ENCODE results near the gene C1QTNF5. TPM values are rescaled to one million over a fixed set of nuclear protein-coding genes. Genes with fewer than 3 reads are reported as not detected.
A peak's percentile ranks its signal among the peaks of the same experiment; 100 is the strongest.

The C1QTNF5 gene
- total RNA-seq (2014; rRNA removed; shearing (Covaris generic)) (not detected in 2 replicates), total RNA-seq (2022) (not detected in 2 replicates), Bru-seq, nascent RNA (not detected), BruChase-seq, experiment 1, labeled RNA remaining after a 6-hour chase (not detected), BruChase-seq, experiment 2, labeled RNA remaining after a 2-hour chase (not detected)
- long read RNA-seq = 0 reads

DNA sequence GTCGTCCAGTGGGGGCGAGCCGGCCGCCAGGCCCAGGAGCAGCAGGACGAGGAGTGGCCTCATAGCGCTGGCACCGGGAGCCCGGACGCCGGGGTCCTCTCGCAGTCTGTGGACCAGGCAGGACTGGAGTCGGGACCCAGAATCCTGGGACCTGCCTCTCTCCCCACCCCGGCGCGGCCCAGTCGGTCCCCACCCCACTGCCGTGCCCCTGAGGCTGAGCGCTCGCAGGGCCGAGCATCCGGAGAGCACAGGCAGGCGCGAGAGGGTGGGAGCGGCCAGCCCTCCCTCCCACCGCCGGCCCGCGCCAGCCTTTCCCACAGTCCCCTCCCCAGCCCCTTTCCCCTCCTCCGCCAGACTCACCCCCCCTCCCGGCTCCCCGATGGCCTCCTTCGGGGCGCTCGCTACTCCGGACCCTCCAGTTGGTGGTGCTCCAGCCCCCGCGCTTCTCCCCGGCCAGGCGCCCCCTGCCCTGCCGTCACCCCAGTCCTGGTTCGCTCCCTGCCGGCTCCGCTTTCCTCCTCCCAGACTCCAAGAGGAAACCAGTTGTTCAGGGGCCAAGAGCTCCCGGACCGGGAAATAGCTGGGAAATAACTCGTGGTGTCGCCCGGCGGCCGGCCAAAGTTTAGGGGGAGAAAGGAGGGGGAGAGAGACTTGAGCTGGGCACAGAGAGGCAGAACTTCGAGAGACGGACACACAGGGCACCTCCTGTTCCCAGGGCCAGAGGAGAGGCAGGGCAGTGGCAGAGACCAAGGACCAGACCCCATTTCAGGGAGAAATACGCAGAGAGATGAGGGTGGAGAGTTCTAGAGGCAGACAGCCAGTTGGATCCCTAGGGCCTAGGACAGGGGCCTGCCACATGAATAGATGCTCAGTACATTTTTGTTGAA, at the start of gene C1QTNF5:
Gene C1QTNF5 (minus strand): TSS at position 549 of the 887 bp plus-strand sequence. CDS start 486 bp downstream, at position 63.
- POLR2A ChIA-PET = interaction anchor here (0.6 to 0.8 kb wide), 2 partner anchors 27 to 63 kb away, joined by 3 to 4 read pairs; no protein-coding TSS in a partner anchor
- H3K27ac ChIP-seq (ENCODE audit: low read depth, low read length, poor library complexity, severe bottlenecking) = no peak within 1 kb of the TSS
- DNase-seq (ENCODE audit: low spot score) = no peak
- no peaks in the 10 kb centered on the region for H3K9me2 ChIP-seq (ENCODE audit: insufficient read depth, low read length)
- H3K4me2 ChIP-seq (ENCODE audit: low read length) = no peak within 1 kb of the TSS
- peaks cover 34% of the 10 kb centered on the region for H3K4me1 ChIP-seq (ENCODE audit: insufficient read depth, low read length, poor library complexity, severe bottlenecking)
- intact Hi-C loops (cut with micrococcal nuclease; ENCODE audit: unreplicated experiment) = no loop called here
- H3K9me3 ChIP-seq (ENCODE audit: low read length) = no peaks in the 10 kb centered on the region
- TF ChIP-seq EZH2phosphoT487 (IDR thresholded peaks at IDR 0.05; ENCODE audit: borderline replicate concordance, low read depth, low read length) = no peak
- TF ChIP-seq, protein P1, sequence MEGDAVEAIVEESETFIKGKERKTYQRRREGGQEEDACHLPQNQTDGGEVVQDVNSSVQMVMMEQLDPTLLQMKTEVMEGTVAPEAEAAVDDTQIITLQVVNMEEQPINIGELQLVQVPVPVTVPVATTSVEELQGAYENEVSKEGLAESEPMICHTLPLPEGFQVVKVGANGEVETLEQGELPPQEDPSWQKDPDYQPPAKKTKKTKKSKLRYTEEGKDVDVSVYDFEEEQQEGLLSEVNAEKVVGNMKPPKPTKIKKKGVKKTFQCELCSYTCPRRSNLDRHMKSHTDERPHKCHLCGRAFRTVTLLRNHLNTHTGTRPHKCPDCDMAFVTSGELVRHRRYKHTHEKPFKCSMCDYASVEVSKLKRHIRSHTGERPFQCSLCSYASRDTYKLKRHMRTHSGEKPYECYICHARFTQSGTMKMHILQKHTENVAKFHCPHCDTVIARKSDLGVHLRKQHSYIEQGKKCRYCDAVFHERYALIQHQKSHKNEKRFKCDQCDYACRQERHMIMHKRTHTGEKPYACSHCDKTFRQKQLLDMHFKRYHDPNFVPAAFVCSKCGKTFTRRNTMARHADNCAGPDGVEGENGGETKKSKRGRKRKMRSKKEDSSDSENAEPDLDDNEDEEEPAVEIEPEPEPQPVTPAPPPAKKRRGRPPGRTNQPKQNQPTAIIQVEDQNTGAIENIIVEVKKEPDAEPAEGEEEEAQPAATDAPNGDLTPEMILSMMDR (conservative IDR thresholded peaks at IDR 0.05; ENCODE audit: low read length) = no peak
- H3K36me3 ChIP-seq (ENCODE audit: insufficient read depth, low read length) = peaks cover 6% of the 10 kb centered on the region; the same call in 1 of the 2 replicates
- no peak within 1 kb of the TSS for H3K4me3 ChIP-seq (ENCODE audit: low read depth, low read length, poor library complexity, severe bottlenecking)
- BruUV-seq (replicated peaks) = no TSS peak
- H2AFZ ChIP-seq (ENCODE audit: low read length) = no peak within 1 kb of the TSS
- no peaks in the 10 kb centered on the region for H4K20me1 ChIP-seq (ENCODE audit: insufficient read depth, low read length)
- H3K79me2 ChIP-seq (ENCODE audit: insufficient read depth, low read depth, low read length) = no peaks in the 10 kb centered on the region; the same call in 1 of the 2 replicates
- CTCF ChIA-PET (ENCODE audit: unreplicated experiment) = interaction anchor here (1.0 to 1.3 kb wide), 3 partner anchors 10 to 36 kb away, joined by 4 to 6 read pairs (median 4); no protein-coding TSS in a partner anchor

- ChIA-PET POLR2A (no interaction called here), CTCF (ENCODE audit: unreplicated experiment) (no interaction called here)
- BruUV-seq (replicated peaks) = no TSS peak
- intact Hi-C loops (cut with micrococcal nuclease; ENCODE audit: unreplicated experiment) = no loop called here
- H3K9me2 ChIP-seq (ENCODE audit: insufficient read depth, low read length) = no peaks in the 10 kb centered on the region
- DNase-seq (ENCODE audit: low spot score) = peak; percentile 40
- H3K36me3 ChIP-seq (ENCODE audit: insufficient read depth, low read length) = no peaks in the 10 kb centered on the region
- no peaks in the 10 kb centered on the region for H4K20me1 ChIP-seq (ENCODE audit: insufficient read depth, low read length)
- TF ChIP-seq, protein P1 (conservative IDR thresholded peaks at IDR 0.05; ENCODE audit: low read length) = peak; percentile 69
- no peak for TF ChIP-seq EZH2phosphoT487 (IDR thresholded peaks at IDR 0.05; ENCODE audit: borderline replicate concordance, low read depth, low read length)
- no peak overlapping the region for H3K4me3 ChIP-seq (ENCODE audit: low read depth, low read length, poor library complexity, severe bottlenecking)
- H3K9me3 ChIP-seq (ENCODE audit: low read length) = no peaks in the 10 kb centered on the region
- H3K4me2 ChIP-seq (ENCODE audit: low read length) = no peak overlapping the region
- H2AFZ ChIP-seq (ENCODE audit: low read length) = no peak overlapping the region
- H3K27ac ChIP-seq (ENCODE audit: low read depth, low read length, poor library complexity, severe bottlenecking) = no peak overlapping the region
- H3K79me2 ChIP-seq (ENCODE audit: insufficient read depth, low read depth, low read length) = no peaks in the 10 kb centered on the region
- no peaks in the 10 kb centered on the region for H3K4me1 ChIP-seq (ENCODE audit: insufficient read depth, low read length, poor library complexity, severe bottlenecking)
These were observed 49.0 kb upstream of the C1QTNF5 start for GRCh38 chr11:119389611-119390254.
